Keratinocyte (primary cell): ENCODE results near the gene LAPTM5. TPM values are rescaled to one million over a fixed set of nuclear protein-coding genes. Genes with fewer than 3 reads are reported as not detected.
A peak's percentile ranks its signal among the peaks of the same experiment; 100 is the strongest.

Experiments
- DNase-seq: peaks from one replicate; pipeline ENCODE4 v3.0.0-alpha.2; 2011; ENCODE audit warnings: low read depth, missing footprints, low spot score
- FAIRE-seq: peaks from 2 replicates; lab custom pipeline; 2011; peaks lifted over from hg19 to GRCh38; lab: Jason Lieb, UNC
- H2AFZ ChIP-seq: 2 replicates; pipeline ENCODE4 v1.6.0; 2012; ENCODE audit warnings: low read length, control low read depth, inconsistent platforms; ENCODE audit not compliant: control insufficient read depth
- H3K27ac ChIP-seq: 2 replicates; pipeline ENCODE4 v1.5.1; 2011; ENCODE audit warnings: low read length; ENCODE audit not compliant: control insufficient read depth, insufficient read depth
- H3K27me3 ChIP-seq: 3 replicates; pipeline ENCODE4 v1.6.0; 2011; ENCODE audit warnings: low read length; ENCODE audit not compliant: control insufficient read depth, insufficient read depth; ENCODE audit errors: extremely low read depth
- H3K36me3 ChIP-seq, 2 experiments: 2 replicates in 1 of 2; 3 replicates in 1 of 2; pipeline ENCODE4 v1.5.1; 2011; ENCODE audit warnings: low read length in 2 of 2, mild to moderate bottlenecking in 1 of 2; ENCODE audit not compliant: control insufficient read depth in 2 of 2, insufficient read depth in 2 of 2; ENCODE audit errors: extremely low read depth in 1 of 2
- H3K4me1 ChIP-seq: 3 replicates; pipeline ENCODE4 v1.5.1; 2011; ENCODE audit warnings: low read length; ENCODE audit not compliant: control insufficient read depth, insufficient read depth; ENCODE audit errors: extremely low read depth
- H3K4me2 ChIP-seq: 3 replicates; pipeline ENCODE4 v1.6.0; 2011; ENCODE audit warnings: low read depth, low read length; ENCODE audit not compliant: control insufficient read depth, insufficient read depth; ENCODE audit errors: extremely low read depth
- H3K4me3 ChIP-seq, 3 experiments: fragments of 200-600 bp in 1 of 3; sonication (generic) in 1 of 3; 2 replicates in 2 of 3; 3 replicates in 1 of 3; pipeline ENCODE4 v1.5.1; 2011 to 2016; ENCODE audit warnings: low read length in 3 of 3, mild to moderate bottlenecking in 3 of 3, control low read depth in 2 of 3, inconsistent platforms in 1 of 3, low read depth in 1 of 3, mixed read lengths in 1 of 3, mixed run types in 1 of 3, moderate library complexity in 1 of 3; ENCODE audit not compliant: control insufficient read depth in 2 of 3, insufficient read depth in 2 of 3; ENCODE audit errors: extremely low read depth in 1 of 3
- H3K79me2 ChIP-seq: 2 replicates; pipeline ENCODE4 v1.6.0; 2012; ENCODE audit warnings: low read length; ENCODE audit not compliant: control insufficient read depth, insufficient read depth
- H3K9ac ChIP-seq: 3 replicates; pipeline ENCODE4 v1.6.0; 2011; ENCODE audit warnings: low read length; ENCODE audit not compliant: control insufficient read depth, insufficient read depth; ENCODE audit errors: extremely low read depth
- H3K9me1 ChIP-seq: 3 replicates; pipeline ENCODE4 v1.6.0; 2011; ENCODE audit warnings: low read length; ENCODE audit not compliant: control insufficient read depth, insufficient read depth; ENCODE audit errors: extremely low read depth
- H3K9me3 ChIP-seq: 2 replicates; pipeline ENCODE4 v1.5.1; 2012; ENCODE audit warnings: low read depth, low read length; ENCODE audit not compliant: control insufficient read depth
- H4K20me1 ChIP-seq: 3 replicates; pipeline ENCODE4 v1.6.0; 2011; ENCODE audit warnings: low read length; ENCODE audit not compliant: control insufficient read depth, insufficient read depth; ENCODE audit errors: extremely low read depth
- EZH2 ChIP-seq: IDR thresholded peaks from one replicate; pipeline ENCODE4 v1.6.1; 2012; ENCODE audit warnings: inconsistent platforms, mild to moderate bottlenecking, low read length, moderate library complexity
- dilution Hi-C: fragments of 300-500 bp; cut with MboI; formaldehyde crosslinking; loops from one replicate; pipeline ENCODE4 v1.7.0; 2020; ENCODE audit warnings: low sequenced_read_pairs; ENCODE audit not compliant: extremely low pct_ligation_motif_present
- polyA plus RNA-seq, 5 experiments: library from polyadenylated mRNA; depleted of rRNA in 3 of 5; stranded (reverse) in 3 of 5; stranded (forward) in 1 of 5; unstranded in 1 of 5; fragments of >200 nt; gene quantifications; 1 replicate in 1 of 5; 2 replicates in 3 of 5; 3 replicates in 1 of 5; pipeline versions ENCODE4 v1.2.1 to v1.2.3, GENCODE V29; 2011 to 2012; ENCODE audit warnings: missing spikeins in 2 of 5, low read depth in 1 of 5, low replicate concordance in 1 of 5
- TF ChIP-seq, protein P1 (sequence below), 3 experiments: IDR thresholded peaks in 1 of 3; conservative IDR thresholded peaks in 1 of 3; optimal IDR thresholded peaks in 1 of 3; 2 replicates in 2 of 3; 3 replicates in 1 of 3; pipeline versions ENCODE3 to v1.5.1; 2011; ENCODE audit warnings: low read length in 3 of 3, mild to moderate bottlenecking in 3 of 3, moderate library complexity in 2 of 3, control low read depth in 1 of 3, inconsistent platforms in 1 of 3; ENCODE audit not compliant: insufficient read depth in 2 of 3; ENCODE audit errors: extremely low read depth in 1 of 3

Gene LAPTM5
- polyA plus RNA-seq, 1 donor (not counting 4 experiments of a cell fraction or from before 2014, with no cell fraction given), result 0.18 TPM

DNA sequence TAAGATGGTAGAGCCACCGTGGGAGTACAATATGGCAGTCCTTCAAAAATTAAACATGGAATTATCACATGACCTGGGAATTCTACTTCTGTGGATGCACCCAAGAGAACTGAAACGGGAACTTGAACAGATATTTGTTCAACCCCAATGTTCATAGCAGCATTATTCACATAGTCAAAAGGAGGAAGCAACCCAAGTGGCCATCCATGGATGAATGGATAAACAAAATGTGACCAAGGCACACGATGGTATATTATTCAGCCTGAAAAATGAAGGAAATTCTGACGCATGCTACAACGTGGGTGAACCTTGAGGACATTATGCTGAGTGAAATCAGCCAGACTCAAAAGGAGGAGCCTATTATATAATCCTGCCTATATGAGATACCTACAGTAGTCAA, 22.8 kb upstream of the LAPTM5 start:
- H3K4me2 ChIP-seq, result no peak overlapping the region
- H3K9ac ChIP-seq, result no peak overlapping the region
- H3K4me3 ChIP-seq, result no peak overlapping the region
- DNase-seq, result no peak
- H3K27me3 ChIP-seq, result no peaks in the 10 kb centered on the region
- TF ChIP-seq, protein P1, sequence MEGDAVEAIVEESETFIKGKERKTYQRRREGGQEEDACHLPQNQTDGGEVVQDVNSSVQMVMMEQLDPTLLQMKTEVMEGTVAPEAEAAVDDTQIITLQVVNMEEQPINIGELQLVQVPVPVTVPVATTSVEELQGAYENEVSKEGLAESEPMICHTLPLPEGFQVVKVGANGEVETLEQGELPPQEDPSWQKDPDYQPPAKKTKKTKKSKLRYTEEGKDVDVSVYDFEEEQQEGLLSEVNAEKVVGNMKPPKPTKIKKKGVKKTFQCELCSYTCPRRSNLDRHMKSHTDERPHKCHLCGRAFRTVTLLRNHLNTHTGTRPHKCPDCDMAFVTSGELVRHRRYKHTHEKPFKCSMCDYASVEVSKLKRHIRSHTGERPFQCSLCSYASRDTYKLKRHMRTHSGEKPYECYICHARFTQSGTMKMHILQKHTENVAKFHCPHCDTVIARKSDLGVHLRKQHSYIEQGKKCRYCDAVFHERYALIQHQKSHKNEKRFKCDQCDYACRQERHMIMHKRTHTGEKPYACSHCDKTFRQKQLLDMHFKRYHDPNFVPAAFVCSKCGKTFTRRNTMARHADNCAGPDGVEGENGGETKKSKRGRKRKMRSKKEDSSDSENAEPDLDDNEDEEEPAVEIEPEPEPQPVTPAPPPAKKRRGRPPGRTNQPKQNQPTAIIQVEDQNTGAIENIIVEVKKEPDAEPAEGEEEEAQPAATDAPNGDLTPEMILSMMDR (optimal IDR thresholded peaks at IDR 0.05 in 1 of 3, IDR thresholded peaks at IDR 0.05 in 1 of 3, conservative IDR thresholded peaks at IDR 0.05 in 1 of 3; ENCODE audit: extremely low read depth in 1 of 3, insufficient read depth in 2 of 3, low read length in 3 of 3), result no peak
- no peak for TF ChIP-seq EZH2
- H3K27ac ChIP-seq, result no peak overlapping the region
- no peaks in the 10 kb centered on the region for H3K9me3 ChIP-seq
- H3K36me3 ChIP-seq, result no peaks in the 10 kb centered on the region
- no peaks in the 10 kb centered on the region for H3K9me1 ChIP-seq
- no peaks in the 10 kb centered on the region for H3K79me2 ChIP-seq
- no peak overlapping the region for H2AFZ ChIP-seq
- no peak for FAIRE-seq
- H3K4me1 ChIP-seq, result peaks cover 9% of the 10 kb centered on the region
- H4K20me1 ChIP-seq, result no peaks in the 10 kb centered on the region
- dilution Hi-C loops, result no loop called here

- no peak overlapping the region for H2AFZ ChIP-seq
- peaks cover 9% of the 10 kb centered on the region for H3K4me1 ChIP-seq
Observed at GRCh38 chr1:30779294-30780071, 21.9 kb upstream of the LAPTM5 start.

More at GRCh38 chr1:30779294-30780071, 21.9 kb upstream of the LAPTM5 start:
- Histone ChIP-seq H3K9me1 (no peaks in the 10 kb centered on the region), H3K27me3 (peaks cover 3% of the 10 kb centered on the region), H3K36me3 (no peaks in the 10 kb centered on the region), H3K4me3 (no peak overlapping the region), H3K4me2 (no peak overlapping the region), H3K9me3 (no peaks in the 10 kb centered on the region), H4K20me1 (no peaks in the 10 kb centered on the region), H3K79me2 (no peaks in the 10 kb centered on the region), H3K9ac (no peak overlapping the region), H3K27ac (no peak overlapping the region)
- TF ChIP-seq, protein P1 (optimal IDR thresholded peaks at IDR 0.05 in 1 of 3, IDR thresholded peaks at IDR 0.05 in 1 of 3, conservative IDR thresholded peaks at IDR 0.05 in 1 of 3; ENCODE audit: extremely low read depth in 1 of 3, insufficient read depth in 2 of 3, low read length in 3 of 3), result peak; percentile 87 to 90 (median 87)
- no peak for TF ChIP-seq EZH2
- no peak for DNase-seq
- dilution Hi-C loops, result no loop called here
- FAIRE-seq, result peak; percentile 66
